ENCODE measurements around the gene C4A. TPM values are rescaled to one million over a fixed set of nuclear protein-coding genes. Genes with fewer than 3 reads are reported as not detected.
"Not testable (repeated sequence)": the region's sequence is repeated elsewhere in the genome, so short reads cannot be mapped to it uniquely, and the experiment has no call there.

Gene C4A
- total RNA-seq, 1 donor from 2014 or later = 1.8 TPM

DNA sequence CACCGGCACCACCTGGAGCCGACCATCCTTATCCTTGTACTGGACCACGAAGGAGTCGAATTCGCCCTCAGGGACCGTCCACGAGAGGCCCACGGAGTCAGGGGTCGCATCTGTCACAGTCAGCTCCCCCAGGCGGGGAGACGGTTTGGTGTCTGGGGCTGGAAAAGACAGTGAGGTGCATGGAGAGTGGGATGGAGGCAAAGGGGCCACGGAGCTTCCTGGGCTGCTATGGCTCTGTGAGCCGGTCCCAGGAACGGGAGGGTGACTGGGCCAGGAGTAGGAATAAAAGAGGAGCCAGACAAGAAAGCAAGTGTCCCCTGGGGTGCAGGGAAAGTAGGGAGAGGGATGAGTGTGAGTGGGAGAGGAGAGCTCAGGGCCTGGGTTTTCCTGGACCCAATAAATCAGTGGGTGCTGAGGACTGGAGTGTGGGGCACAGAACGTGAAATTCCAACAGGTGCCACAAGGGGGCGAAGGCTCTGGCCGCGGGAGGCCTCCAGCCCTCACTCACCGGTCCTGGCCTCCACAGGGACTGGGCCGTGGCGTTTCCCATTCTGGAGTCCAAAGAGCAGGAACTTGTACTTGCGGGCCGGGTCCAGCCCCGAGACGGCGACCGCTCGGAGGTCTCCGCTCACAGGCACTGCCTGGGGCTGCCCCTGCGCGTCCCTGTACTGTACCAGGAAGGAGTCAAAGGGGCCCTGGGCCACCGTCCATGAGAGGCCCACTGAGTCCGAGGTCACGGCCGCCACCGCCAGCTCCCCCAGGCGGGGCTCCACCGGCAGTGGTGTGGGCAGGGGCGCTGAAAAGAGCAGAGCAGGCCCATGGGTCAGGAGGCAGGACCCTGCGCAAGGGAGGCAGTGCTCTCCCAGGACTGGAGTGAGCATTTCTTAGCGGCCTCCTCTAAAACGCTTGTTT, 66.3 kb downstream of the C4A start:
- peak; percentile 50 to 68 for DNase-seq (ENCODE audit: low read depth in 2 of 2)

DNA sequence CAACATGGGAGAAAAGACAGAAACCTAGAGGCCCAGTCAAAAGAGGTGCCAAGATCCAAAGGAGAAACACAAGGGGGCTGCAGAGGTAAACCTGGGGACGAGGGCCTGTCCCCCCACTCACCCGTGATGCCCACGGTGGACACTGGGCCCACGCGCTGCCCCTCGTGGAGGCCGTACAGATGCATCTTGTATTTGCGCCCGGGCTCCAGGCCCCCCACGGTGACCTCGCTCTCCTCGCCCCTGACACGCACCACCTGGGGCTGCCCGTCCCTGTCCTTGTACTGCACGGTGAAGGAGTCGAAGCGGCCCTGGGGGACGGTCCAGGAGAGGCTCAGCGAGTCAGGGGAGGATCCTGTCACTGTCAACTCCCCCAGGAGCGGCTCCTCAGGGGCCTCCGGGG, 67.3 kb downstream of the C4A start:
- DNase-seq (ENCODE audit: low read depth in 2 of 2) = not testable (repeated sequence)

DNA sequence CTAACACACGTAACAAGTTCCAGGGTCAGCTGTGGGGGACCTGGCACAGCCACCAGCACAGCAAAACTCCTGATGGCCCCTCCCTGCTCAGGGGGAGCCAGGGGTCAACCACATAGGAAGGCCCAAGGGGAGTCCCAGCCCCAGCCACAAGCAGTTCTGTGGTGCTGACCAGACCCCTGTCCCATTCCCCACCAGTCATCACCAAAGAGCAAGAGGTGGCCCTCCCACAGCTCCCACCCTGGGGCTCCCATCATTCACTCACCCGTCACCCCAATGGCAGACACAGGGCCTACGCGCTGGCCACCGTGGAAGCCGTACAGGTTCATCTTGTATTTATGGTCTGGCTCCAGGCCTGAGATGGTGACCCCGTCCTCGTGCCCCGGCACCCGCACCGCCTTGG, 67.9 kb downstream of the C4A start:
- DNase-seq (ENCODE audit: low read depth in 2 of 2) = not testable (repeated sequence)

DNA sequence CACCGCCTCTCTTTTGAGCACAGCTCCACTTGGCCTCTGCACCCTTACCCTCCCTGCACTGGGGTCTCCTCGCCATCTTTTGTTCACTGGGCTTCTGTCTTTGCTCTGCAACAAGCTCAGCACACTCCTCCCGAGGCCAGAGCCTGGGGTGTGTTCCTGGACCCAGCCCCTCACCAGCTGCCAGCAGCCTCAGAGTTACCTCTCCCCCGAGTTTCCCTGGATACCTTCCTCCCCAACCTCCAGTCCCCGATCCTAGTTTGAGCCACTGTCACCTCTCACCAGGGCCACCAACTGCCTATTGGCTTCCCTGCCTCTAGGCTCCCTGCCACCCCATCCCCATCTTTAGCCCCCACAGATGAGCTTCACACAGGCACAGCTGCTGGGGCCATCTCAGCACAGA, 68.7 kb downstream of the C4A start:
- DNase-seq (ENCODE audit: low read depth in 2 of 2) = no peak

Other genes with a start within 250 kb of the C4A start
- 469 and 552 TPM in 2 replicates for gene CLIC1, start 245.5 kb upstream of the C4A start, total RNA-seq
- gene MSH5, start 242.1 kb upstream of the C4A start, total RNA-seq = 1.4 and 2.6 TPM in 2 replicates
- gene SAPCD1, start 219.4 kb upstream of the C4A start, total RNA-seq = 1.6 and 2.0 TPM in 2 replicates
- gene VWA7, start 204.7 kb upstream of the C4A start, total RNA-seq = under 0.01 and 0.40 TPM in 2 replicates
- 36.3 and 39.0 TPM in 2 replicates for gene VARS1, start 186.3 kb upstream of the C4A start, total RNA-seq
- gene LSM2, start 175.1 kb upstream of the C4A start, total RNA-seq = 29.2 and 29.8 TPM in 2 replicates
- gene HSPA1L, start 166.8 kb upstream of the C4A start, total RNA-seq = 0.87 and 1.8 TPM in 2 replicates
- 40.8 and 93.3 TPM in 2 replicates for gene HSPA1A, start 166.5 kb upstream of the C4A start, total RNA-seq
- 23.8 and 30.2 TPM in 2 replicates for gene HSPA1B, start 154.3 kb upstream of the C4A start, total RNA-seq
- 41.2 and 50.0 TPM in 2 replicates for gene NEU1, start 119.2 kb upstream of the C4A start, total RNA-seq
- not detected in 2 replicates for gene SLC44A4, start 103.1 kb upstream of the C4A start, total RNA-seq
- 25.7 and 28.0 TPM in 2 replicates for gene EHMT2, start 84.4 kb upstream of the C4A start, total RNA-seq
- gene ZBTB12, start 80.0 kb upstream of the C4A start, total RNA-seq = 2.2 and 3.6 TPM in 2 replicates
- gene C2, start 54.3 kb upstream of the C4A start, total RNA-seq = under 0.01 TPM in 1 of 2 replicates, not detected in the other
- gene CFB, start 36.0 kb upstream of the C4A start, total RNA-seq = 0.44 and 0.60 TPM in 2 replicates
- 54.3 and 55.8 TPM in 2 replicates for gene NELFE, start 23.1 kb upstream of the C4A start, total RNA-seq
- gene SKIC2, start 22.9 kb upstream of the C4A start, total RNA-seq = 22.7 and 30.2 TPM in 2 replicates
- 5.9 and 10.1 TPM in 2 replicates for gene DXO, start 9.9 kb upstream of the C4A start, total RNA-seq
- gene C4B, start 32.7 kb downstream of the C4A start, total RNA-seq = 0.44 and 1.4 TPM in 2 replicates
- not detected in 2 replicates for gene CYP21A2, start 56.4 kb downstream of the C4A start, total RNA-seq
- gene TNXB, start 127.3 kb downstream of the C4A start, total RNA-seq = 0.44 and 4.2 TPM in 2 replicates
- gene ATF6B, start 146.2 kb downstream of the C4A start, total RNA-seq = 9.6 and 11.5 TPM in 2 replicates
- 4.0 and 5.0 TPM in 2 replicates for gene FKBPL, start 148.2 kb downstream of the C4A start, total RNA-seq
- 0.20 TPM in 1 of 2 replicates, not detected in the other for gene PRRT1, start 169.9 kb downstream of the C4A start, total RNA-seq
- gene PPT2, start 172.1 kb downstream of the C4A start, total RNA-seq = 26.8 and 53.4 TPM in 2 replicates
- gene EGFL8, start 182.5 kb downstream of the C4A start, total RNA-seq = 0.65 and 1.2 TPM in 2 replicates
- 8.3 and 11.9 TPM in 2 replicates for gene AGPAT1, start 194.0 kb downstream of the C4A start, total RNA-seq
- gene RNF5, start 196.3 kb downstream of the C4A start, total RNA-seq = 38.6 and 57.1 TPM in 2 replicates
- gene AGER, start 202.2 kb downstream of the C4A start, total RNA-seq = 0.22 and 0.60 TPM in 2 replicates
- 26.8 and 33.1 TPM in 2 replicates for gene PBX2, start 208.1 kb downstream of the C4A start, total RNA-seq
- gene GPSM3, start 210.6 kb downstream of the C4A start, total RNA-seq = 6.2 and 7.0 TPM in 2 replicates
- 9.1 and 14.8 TPM in 2 replicates for gene NOTCH4, start 242.0 kb downstream of the C4A start, total RNA-seq